Putamen (tissue), 1 donor: ENCODE results near the gene C2orf92.

Experiments used
- DNase-seq: peaks from one replicate; pipeline ENCODE4 v3.0.0-alpha.2; 2016; ENCODE audit warnings: low spot score

C2orf92 gene

DNA sequence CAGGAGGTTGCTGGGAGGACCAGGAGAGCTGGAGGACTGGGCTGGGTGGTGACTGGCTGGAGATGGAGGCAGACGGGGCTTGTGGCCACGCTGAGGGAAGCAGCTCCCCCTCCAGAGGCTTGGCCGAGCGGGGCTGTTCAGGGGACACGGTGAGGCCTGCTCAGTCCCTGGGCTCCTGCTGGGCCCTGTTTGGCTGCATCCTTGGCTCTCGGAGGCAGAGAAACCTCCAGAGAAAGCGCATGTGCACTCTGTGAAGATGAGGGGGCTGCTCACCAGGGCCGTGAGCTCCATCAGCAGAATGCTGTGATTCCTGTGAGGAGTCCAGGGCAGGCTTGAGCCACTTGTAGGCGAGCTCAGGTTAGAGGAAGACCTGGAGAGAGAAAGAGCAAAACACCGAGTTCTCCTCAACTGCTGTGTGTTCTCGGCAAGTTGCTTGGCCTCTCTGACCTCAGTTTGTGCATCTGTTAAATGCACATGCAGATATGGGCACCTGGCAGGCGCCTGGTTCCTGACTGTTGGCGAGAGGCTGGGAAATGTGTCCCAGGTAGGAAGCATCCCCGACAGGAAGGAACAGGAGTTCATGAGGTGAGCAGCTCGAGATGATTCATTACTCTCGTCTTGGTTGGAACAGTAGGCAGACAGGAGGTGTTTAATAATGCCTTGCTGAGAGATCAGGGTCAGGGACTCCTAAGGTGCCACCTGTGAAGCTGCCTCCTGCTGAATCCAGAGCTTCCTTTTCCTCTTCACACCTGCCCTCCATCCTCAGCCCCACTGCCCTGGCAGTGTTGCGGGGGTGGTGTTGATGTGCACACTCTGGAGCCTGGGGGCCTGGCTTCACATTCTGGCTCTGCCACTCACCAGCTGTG, 44.8 kb downstream of the C2orf92 start:
- no peak for DNase-seq

DNA sequence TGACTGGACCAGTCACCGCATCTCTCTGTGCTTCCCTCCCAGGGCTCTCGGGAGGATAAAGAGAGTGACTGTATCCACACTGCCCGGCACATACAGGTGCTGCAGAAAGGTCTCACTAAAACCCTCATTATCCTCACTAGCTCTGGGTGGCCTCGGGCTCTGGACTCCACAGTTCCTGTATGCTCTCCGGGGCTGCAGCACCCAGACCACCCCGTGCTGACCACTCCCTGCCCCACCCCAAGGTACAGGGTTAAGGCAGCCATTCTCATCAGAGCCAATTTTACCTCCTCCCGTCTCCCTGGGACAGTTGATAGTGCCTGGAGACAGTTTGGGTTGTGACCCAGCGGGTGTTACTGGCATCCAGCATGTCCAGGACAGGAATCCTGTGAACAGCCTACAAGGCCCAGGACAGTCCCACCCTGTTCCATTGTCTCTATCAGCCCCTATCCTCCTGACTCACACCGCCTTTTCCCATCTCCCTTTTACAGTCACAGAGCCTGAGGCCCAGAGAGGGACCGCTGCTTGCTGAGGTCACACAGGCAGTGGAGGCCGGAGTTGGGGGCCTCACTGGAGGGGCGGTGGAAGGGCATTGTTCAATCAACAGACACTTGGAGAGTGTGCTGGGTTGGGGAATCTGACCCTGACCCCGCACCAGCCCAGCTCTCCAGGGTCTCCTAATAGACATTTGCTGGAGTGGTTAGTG, 45.6 kb downstream of the C2orf92 start:
- no peak for DNase-seq

DNA sequence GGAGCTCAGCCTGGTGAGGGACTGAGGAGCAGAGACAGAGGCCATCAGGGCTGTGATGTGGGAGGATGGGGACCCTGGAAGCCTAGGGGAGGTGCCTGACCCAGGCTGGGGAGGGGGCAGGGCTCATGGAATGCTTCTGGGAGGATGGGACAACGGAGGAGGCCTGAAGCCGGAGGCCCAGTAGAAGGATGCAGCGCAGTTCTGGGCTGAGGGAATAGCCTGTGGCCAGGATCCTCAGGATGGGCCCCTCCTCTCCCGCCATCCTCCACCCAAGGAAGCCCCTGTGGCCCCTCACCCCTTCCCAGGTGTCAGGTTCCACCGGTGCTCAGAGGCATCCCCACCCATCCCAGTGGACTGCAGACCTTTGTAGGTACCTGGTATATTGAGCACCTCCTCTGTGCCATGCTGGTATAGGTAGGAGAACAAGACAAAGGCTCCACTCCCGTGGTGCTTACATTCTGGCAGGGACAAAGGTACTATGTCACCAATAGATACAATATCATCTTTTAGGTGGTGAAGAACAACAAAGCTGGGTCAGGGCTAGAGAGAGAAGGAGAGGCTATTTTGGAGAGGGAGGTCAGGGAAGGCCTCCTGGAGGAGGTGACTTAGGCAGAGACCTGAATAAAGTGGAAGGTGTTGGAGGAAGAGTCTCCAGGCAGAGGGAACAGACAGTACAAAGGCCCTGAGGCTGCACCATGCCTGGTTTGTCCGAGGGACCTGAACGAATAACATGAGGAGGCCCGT, 46.6 kb downstream of the C2orf92 start:
- no peak for DNase-seq

DNA sequence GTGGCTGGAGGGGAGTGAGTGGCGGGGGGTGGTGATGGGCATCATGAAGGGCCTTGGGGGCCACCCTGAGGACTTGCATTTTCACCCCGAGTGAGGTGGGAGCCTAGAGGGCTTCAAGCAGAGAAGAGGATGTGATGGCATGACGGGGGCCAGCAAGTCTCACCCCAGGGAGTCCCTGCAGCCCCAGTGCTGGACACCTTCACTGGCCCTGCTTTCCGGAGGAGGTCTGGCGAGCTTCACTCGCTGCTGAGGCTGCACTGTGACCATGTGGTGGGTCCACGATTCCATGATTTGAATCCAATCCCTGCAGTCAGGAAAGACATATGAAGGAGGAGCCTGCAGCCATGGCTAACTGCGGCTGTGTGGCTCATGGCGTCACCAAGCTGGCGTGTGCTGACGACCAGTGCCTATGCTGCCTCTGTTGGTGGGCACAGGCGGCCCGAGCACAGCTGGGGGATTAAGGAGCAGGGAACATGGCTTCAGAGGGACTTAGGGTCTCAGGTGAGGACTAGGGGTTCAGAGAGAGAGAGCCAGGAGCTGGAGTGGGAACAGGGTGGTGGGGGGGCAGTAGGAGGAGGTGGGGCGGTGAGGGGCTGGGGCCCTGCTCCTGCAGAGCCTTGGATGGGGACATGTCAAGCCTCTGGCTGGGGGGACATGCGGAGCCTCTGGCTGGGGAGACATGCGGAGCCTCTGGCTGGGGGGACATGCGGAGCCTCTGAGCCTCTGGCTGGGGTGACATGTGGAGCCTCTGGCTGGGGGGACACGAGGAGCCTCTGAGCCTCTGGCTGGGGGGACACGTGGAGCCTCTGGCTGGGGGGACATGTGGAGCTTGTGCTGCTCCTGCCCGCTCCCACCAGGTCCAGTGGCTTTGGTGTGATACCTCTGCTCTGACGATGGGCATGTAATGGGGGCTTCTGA, 47.4 kb downstream of the C2orf92 start:
- no peak for DNase-seq

DNA sequence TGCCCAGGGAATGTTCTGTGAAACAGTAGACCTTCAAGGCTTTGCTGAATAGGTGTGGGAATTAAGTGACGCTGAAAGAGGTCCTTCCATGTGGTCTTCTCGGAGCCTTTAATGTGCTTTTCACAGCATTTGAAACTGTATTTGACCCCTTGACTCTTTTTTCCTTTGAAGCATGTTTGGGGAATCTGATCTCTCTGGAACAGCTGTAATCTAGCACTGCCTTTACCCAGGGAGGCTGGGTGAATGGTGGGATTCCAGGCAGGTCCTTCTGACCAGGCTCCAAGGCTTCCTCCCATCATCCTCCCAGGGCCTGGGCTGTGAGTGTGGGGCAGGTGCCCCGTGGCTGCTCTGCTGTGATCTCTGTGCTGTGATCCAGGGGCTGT, 48.1 kb downstream of the C2orf92 start:
- DNase-seq, result no peak

DNA sequence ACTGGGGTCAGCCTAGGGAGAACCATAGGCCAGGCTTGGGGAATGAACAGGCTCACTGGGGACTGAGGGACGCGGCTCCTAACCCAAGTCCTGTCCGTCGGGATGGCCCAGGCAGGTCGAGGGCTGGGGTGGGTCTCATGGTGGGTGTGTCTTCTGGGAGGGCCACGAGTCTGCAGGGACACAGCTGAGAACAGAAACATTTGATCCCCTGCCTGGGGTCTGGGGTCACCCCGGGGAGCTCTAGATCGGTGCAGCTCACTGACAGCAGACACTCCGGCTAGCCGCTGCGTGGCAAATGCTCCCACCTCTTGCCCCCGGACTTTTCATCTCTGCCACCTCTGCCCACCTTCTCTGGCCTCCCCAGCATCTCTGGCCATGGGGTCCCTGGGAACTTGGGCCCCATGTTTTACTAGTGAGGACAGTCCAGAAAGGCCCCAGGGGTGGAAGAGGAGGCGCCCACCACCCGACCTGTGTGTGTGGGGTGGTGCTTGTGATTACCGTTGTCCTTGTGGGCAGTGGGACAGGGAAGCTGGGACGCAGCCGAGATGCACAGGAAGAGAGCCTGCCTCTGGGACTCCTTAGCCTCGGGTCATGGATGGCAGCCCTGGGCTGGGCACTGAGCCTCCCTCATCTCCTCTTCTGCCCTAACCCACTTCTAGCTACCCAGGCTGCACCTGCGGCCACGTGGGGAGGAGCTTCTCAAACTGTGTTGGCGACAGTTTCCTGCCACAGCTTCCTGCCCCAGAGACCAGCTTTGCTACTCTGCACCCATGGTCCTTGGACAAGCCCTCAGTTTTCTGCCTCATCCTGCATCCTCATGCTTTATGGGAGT, 48.8 kb downstream of the C2orf92 start:
- no peak for DNase-seq

DNA sequence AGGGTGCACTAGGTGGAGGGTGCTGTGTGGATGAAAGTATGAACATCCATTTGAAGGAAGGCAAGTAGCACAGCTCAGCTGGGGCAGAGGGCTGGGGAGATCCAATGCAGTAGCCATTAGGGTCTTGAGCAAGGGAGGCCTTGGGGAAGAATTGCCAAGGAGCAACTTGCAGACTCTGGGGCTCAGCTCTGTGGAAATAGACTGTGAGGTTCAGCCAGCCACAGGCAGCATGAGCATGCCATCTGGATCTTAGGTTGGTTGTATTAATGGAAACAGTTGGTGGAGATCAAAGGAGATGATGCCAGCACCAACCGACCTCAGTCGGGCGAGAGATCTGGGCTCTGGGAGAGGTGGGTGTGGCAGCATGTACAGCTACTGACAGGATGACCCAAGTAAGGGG, 49.4 kb downstream of the C2orf92 start:
- no peak for DNase-seq

DNA sequence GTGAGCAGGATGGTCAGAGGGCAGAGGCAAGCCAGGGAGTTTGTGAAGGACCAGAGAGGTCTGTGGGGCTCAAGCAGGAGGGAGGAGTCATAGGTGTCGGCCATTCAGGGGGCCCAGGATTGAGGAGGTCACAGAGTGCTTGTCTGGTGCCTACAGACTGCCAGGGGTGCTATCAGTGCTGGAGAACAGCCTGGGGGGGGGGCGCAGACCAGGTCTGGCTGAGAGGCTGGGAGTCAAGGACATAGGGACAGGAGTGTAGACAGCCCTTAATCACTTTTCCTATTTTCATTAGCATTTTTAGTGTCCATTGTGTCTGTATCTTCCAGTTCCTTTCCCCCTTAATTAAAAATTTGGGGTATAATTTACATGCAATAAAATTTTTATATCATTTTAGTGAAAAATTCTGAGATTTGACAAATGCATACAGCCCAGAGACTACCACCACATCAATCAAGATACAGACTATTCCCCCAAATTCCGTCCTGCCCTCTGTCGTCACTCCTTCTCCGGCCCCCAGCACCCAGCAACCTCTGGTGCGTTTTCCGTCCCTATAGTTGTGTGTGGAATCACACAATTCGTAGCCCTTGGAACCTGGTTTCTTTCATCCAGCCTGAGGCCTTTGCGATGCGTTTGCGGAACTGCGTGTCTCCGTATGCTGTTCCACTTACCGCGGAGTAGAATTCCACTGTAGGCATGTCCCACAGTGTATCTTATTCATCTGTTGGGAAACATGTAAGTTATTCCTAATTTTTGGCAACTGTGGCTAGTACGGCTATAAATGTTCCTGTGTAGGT, 50.0 kb downstream of the C2orf92 start:
- no peak for DNase-seq

DNA sequence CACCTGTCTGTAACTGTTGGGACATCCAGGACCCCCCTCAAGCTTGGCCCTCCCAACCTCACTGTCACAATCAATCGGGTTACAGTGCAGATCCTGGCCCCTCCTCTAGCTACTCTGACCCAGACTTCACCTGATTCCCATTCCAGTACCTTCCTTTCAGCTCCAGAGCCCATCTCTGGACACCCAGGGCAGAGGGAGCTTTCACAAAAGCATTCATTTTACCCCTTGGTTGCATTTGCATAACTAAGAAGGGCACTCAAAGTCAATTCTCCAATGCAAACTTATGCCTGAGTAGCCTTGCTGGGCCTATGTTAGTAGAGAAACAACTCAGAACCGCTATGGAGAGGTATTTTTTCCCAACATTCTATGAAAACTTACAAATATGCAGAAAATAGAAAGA, 51.2 kb downstream of the C2orf92 start:
- no peak for DNase-seq

DNA sequence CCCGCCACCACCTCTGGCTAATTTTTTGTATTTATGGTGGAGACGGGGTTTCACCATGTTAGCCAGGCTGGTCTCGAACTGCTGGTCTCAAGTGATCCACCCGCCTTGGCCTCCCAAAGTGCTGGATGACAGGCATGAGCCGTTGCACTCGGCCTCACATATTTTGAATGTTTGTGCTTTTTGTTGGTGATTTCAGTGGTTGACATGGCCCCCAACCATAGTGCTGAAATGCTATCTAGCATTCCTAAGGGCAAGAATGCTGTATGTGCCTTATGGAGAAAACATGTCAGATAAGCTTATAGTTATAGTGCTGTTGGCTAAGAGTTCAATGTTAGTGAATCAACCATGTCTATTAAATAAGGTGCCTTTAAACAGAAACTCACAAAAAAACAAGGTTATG, 52.7 kb downstream of the C2orf92 start:
- no peak for DNase-seq

DNA sequence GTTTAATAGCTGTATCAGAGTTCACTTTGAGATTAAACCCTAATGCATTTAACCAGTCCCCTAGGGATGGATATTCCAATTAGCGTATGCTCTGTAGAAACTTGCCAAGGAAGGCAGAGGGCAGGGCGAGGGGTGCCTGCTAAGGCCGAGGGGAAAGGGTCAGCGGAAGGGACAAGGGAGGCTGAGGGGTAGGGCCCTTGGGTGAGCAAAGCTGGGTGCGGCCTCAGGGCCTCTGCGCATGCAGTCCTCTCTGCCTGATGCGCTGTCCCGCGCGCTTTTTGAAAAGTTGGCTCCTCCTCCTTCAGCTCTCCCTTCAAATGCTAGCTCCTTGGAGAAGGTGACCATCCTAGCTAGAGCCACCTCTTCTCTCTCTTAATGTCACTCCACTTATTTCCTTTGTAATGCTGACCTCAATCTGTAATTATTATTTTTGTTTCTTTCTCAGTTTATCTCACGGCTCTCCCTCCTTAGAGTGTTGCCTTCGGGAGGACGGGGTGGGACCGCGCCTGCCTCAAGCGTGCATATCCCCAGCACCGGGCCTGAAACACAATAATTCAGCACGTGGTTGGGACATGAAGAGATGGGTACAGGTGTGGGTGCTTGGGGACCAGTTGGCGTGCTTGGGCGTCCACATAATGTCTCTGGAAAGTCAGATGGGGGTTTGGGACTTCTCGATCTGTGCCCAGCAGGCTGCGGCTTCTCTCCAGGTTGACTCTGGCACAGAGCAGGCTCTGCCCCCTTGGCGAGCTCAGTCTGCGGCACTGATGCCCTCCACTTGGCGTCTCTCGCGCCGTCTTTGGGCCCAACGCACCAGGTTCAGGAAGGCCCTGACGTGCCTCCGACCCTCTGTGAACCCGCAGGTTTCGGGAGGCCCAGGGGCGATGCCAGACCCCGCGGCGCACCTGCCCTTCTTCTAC, 53.9 kb downstream of the C2orf92 start:
- no peak for DNase-seq

DNA sequence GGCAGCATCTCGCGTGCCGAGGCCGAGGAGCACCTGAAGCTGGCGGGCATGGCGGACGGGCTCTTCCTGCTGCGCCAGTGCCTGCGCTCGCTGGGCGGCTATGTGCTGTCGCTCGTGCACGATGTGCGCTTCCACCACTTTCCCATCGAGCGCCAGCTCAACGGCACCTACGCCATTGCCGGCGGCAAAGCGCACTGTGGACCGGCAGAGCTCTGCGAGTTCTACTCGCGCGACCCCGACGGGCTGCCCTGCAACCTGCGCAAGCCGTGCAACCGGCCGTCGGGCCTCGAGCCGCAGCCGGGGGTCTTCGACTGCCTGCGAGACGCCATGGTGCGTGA, 54.5 kb downstream of the C2orf92 start:
- no peak for DNase-seq

DNA sequence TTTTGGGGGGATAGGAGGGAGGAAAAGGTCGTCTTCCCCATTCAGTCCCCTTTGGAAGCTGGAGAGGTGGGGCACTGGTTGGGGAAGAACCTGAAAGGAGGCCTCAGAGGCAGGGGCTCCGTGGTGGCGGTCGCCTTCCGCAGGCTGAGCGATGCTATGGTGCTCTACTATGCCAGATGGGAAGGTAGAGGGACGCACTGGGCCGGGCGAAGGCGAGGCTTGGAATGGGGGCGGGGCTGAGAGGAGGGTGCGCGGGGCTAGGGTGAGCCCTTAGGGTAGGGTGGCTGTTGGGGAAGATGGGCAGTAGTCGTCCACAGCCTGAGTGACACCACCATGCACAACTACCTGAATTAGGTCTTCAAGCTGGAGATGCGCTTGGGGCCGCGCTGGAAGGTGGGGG, 55.0 kb downstream of the C2orf92 start:
- no peak for DNase-seq

DNA sequence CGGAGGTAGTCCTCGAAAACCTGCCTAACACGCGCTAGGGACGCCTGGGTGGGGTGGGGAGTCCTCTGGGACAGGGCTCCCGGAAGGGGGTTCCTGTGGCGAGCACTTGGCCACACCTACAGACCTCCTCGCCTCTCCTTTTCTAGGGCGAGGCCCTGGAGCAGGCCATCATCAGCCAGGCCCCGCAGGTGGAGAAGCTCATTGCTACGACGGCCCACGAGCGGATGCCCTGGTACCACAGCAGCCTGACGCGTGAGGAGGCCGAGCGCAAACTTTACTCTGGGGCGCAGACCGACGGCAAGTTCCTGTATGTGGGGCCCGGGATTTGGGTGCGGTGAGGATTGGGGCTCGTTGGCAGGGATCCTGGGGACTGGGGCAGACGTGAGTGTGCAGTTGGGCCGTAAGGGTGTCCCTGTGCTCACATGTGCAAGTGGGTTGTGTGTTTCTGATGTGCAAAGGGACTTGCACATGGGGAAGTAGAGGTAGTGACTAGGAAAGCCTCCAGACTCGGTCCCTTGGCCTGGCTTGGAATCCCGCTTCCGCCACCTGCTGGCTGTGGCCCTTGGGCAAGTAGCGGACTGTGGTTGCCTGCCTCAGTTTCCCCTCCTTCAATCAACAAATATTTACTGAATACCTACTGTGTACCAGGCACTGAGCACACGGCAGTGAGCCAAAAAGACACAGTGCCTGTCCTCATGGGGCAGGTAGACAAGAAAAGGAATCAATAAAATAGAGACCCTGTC, 55.6 kb downstream of the C2orf92 start:
- no peak for DNase-seq

DNA sequence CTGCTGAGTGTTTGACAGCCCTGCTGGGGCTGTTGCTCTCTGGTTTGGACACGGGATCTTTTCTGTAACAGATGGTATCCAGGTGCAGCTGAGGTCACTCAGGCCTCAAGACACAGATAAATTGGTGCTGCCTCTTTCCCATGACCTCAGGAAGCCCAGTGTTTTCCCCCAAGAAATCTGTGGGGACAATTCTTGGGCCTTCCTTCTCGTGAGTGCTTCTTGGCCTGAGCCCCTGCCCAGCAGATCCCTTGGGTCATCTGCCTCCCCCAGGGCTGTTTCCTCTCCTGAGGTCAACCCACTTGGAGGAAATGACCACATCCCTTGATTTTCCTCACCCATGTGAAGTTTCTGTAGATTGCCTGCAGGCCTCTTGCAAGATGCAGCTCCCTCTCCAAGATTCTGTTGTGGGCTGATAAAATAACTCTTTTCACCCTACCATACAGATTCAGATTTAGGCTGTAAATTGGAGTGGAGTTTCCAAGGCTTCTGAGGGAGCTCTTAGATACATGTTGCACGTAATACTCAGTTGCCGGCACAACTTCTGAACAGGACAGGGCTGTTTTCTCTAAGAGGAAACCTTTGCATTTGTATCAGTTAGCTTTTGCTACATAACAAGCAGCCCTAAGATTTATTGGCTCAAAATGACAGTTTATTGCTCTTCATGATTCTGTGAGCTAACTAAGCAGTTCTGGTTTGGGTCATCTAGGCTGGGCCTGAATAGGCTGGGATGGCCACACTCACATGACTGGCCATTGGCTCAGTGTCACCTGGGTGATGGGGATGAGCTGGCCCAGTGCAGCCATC, 57.0 kb downstream of the C2orf92 start:
- DNase-seq, result no peak

DNA sequence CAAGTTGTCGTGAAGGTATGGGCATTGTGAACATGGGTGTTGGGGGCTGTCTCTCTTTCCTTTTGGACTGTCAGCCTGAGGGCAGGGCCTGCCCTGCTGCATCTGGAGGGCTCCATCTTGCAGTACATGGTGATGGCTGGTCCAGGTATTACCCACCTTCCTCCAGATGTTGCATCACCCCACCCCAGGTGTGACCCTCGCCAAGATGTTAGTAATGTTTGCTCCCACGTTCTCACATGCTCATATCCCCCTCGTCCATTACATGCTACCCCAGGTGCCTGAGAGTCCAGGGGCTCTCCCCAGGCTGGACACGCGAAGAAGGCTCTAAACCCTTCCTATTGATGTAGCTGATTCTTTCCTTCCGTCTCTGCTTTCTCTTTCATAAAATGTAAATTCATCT, 57.8 kb downstream of the C2orf92 start:
- DNase-seq, result no peak

DNA sequence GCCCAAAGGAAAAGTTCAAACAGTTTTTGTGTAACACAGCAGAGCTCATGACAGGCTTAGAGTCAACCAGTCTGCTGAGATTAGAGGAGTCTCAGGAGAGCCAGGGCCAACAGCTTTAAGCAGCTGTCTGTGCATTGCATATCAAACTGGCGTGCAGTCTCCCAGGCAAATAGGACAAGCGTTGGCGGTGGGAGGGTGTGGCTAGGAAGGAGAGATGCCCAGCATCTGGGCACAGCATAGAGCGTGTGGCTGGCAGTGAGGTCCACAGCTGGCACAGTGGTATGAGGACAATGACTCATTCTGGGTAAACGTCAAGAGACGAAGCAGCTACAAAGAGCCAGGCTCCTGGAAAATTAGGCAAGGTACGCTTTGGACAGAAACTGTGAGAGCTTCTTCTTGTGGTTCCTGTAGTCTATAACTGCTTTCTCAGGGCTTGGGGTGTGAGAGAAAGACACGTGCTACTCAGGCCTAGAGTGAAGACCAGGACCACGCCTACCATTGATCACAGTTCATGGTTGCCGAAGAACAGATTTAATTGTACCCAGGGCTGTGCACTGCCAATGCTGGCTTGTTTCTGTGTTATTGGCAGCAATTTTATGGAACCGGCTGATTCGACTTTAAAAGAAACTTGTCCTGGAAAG, 58.7 kb downstream of the C2orf92 start:
- peak; percentile 11 for DNase-seq
